ENCODE results near the gene DPY19L1. TPM values are rescaled to one million over a fixed set of nuclear protein-coding genes. Genes with fewer than 3 reads are reported as not detected.
A peak's percentile ranks its signal among the peaks of the same experiment; 100 is the strongest.
"Not testable (repeated sequence)": the region's sequence is repeated elsewhere in the genome, so short reads cannot be mapped to it uniquely, and the experiment has no call there.

Gene DPY19L1
- total RNA-seq, 1 experiment from 2014 or later = 46.8 TPM

GRCh38 chr7:35004531-35005095 is 32.7 kb downstream of the DPY19L1 start:
- H3K4me3 ChIP-seq (ENCODE audit: low read depth, low read length, poor library complexity, severe bottlenecking) = no peak overlapping the region
- intact Hi-C loops (cut with micrococcal nuclease; ENCODE audit: unreplicated experiment) = no loop called here
- no peaks in the 10 kb centered on the region for H3K9me3 ChIP-seq (ENCODE audit: low read depth, low read length, poor library complexity, severe bottlenecking)
- no peaks in the 10 kb centered on the region for H3K27me3 ChIP-seq (replicated peaks; ENCODE audit: insufficient read depth, low read depth, low read length, poor library complexity)
- ChIA-PET POLR2A (ENCODE audit: low non-redundant PET) (no interaction called here), CTCF (no interaction called here)
- peaks cover 19% of the 10 kb centered on the region for H3K4me1 ChIP-seq (ENCODE audit: insufficient read depth, low read length, poor library complexity, severe bottlenecking)
- H3K36me3 ChIP-seq (ENCODE audit: insufficient read depth, low read length, poor library complexity, severe bottlenecking) = peaks cover 5% of the 10 kb centered on the region
- H3K27ac ChIP-seq (ENCODE audit: low read depth, low read length, poor library complexity, severe bottlenecking) = peak overlapping the region; percentile 83
- no TSS peak for BruUV-seq (replicated peaks)
- peak; percentile 54 for DNase-seq (ENCODE audit: low spot score)
- no peak for TF ChIP-seq CTCF (conservative IDR thresholded peaks at IDR 0.05; ENCODE audit: low read depth, low read length)
- no peak for TF ChIP-seq EZH2 (IDR thresholded peaks at IDR 0.05; ENCODE audit: borderline replicate concordance, low read depth, low read length, poor library complexity, severe bottlenecking)

GRCh38 chr7:35003679-35004303 is 33.5 kb downstream of the DPY19L1 start:
- no peaks in the 10 kb centered on the region for H3K9me3 ChIP-seq (ENCODE audit: low read depth, low read length, poor library complexity, severe bottlenecking)
- no peak overlapping the region for H3K4me3 ChIP-seq (ENCODE audit: low read depth, low read length, poor library complexity, severe bottlenecking)
- CTCF ChIA-PET = no interaction called here
- intact Hi-C loops (cut with micrococcal nuclease; ENCODE audit: unreplicated experiment) = no loop called here
- H3K4me1 ChIP-seq (ENCODE audit: insufficient read depth, low read length, poor library complexity, severe bottlenecking) = peaks cover 19% of the 10 kb centered on the region
- DNase-seq (ENCODE audit: low spot score) = peak; percentile 88
- POLR2A ChIA-PET (ENCODE audit: low non-redundant PET) = no interaction called here
- no TSS peak for BruUV-seq (replicated peaks)
- peaks cover 5% of the 10 kb centered on the region for H3K36me3 ChIP-seq (ENCODE audit: insufficient read depth, low read length, poor library complexity, severe bottlenecking)
- peak overlapping the region; percentile 83 for H3K27ac ChIP-seq (ENCODE audit: low read depth, low read length, poor library complexity, severe bottlenecking)
- TF ChIP-seq CTCF (conservative IDR thresholded peaks at IDR 0.05; ENCODE audit: low read depth, low read length) (no peak), EZH2 (IDR thresholded peaks at IDR 0.05; ENCODE audit: borderline replicate concordance, low read depth, low read length, poor library complexity, severe bottlenecking) (no peak)
- H3K27me3 ChIP-seq (replicated peaks; ENCODE audit: insufficient read depth, low read depth, low read length, poor library complexity) = no peaks in the 10 kb centered on the region

- POLR2A ChIA-PET (ENCODE audit: low non-redundant PET); H3K36me3 ChIP-seq (ENCODE audit: insufficient read depth, low read length, poor library complexity, severe bottlenecking); intact Hi-C loops (cut with micrococcal nuclease; ENCODE audit: unreplicated experiment); CTCF ChIA-PET; H3K9me3 ChIP-seq (ENCODE audit: low read depth, low read length, poor library complexity, severe bottlenecking); BruUV-seq (replicated peaks); H3K4me3 ChIP-seq (ENCODE audit: low read depth, low read length, poor library complexity, severe bottlenecking); H3K27me3 ChIP-seq (replicated peaks; ENCODE audit: insufficient read depth, low read depth, low read length, poor library complexity); DNase-seq (ENCODE audit: low spot score): not testable (repeated sequence)
- Histone ChIP-seq H3K4me1 (ENCODE audit: insufficient read depth, low read length, poor library complexity, severe bottlenecking) (peaks cover 19% of the 10 kb centered on the region), H3K27ac (ENCODE audit: low read depth, low read length, poor library complexity, severe bottlenecking) (peak overlapping the region; percentile 83)
Observed at GRCh38 chr7:35003177-35003650, 34.1 kb downstream of the DPY19L1 start.

- H3K9me3 ChIP-seq (ENCODE audit: low read depth, low read length, poor library complexity, severe bottlenecking); H3K36me3 ChIP-seq (ENCODE audit: insufficient read depth, low read length, poor library complexity, severe bottlenecking); H3K27ac ChIP-seq (ENCODE audit: low read depth, low read length, poor library complexity, severe bottlenecking); CTCF ChIA-PET; DNase-seq (ENCODE audit: low spot score); H3K4me3 ChIP-seq (ENCODE audit: low read depth, low read length, poor library complexity, severe bottlenecking); intact Hi-C loops (cut with micrococcal nuclease; ENCODE audit: unreplicated experiment); POLR2A ChIA-PET (ENCODE audit: low non-redundant PET); H3K27me3 ChIP-seq (replicated peaks; ENCODE audit: insufficient read depth, low read depth, low read length, poor library complexity); BruUV-seq (replicated peaks); H3K4me1 ChIP-seq (ENCODE audit: insufficient read depth, low read length, poor library complexity, severe bottlenecking): not testable (repeated sequence)
Observed at GRCh38 chr7:34998335-34998734, 39.0 kb downstream of the DPY19L1 start.

- BruUV-seq (replicated peaks); H3K27me3 ChIP-seq (replicated peaks; ENCODE audit: insufficient read depth, low read depth, low read length, poor library complexity); H3K9me3 ChIP-seq (ENCODE audit: low read depth, low read length, poor library complexity, severe bottlenecking); H3K36me3 ChIP-seq (ENCODE audit: insufficient read depth, low read length, poor library complexity, severe bottlenecking); H3K4me3 ChIP-seq (ENCODE audit: low read depth, low read length, poor library complexity, severe bottlenecking); POLR2A ChIA-PET (ENCODE audit: low non-redundant PET); intact Hi-C loops (cut with micrococcal nuclease; ENCODE audit: unreplicated experiment); H3K27ac ChIP-seq (ENCODE audit: low read depth, low read length, poor library complexity, severe bottlenecking); CTCF ChIA-PET; H3K4me1 ChIP-seq (ENCODE audit: insufficient read depth, low read length, poor library complexity, severe bottlenecking); DNase-seq (ENCODE audit: low spot score): not testable (repeated sequence)
Observed at GRCh38 chr7:34996423-34997090, 40.7 kb downstream of the DPY19L1 start.

Data from A673 (cell line).